NCI-H2081 (cell line): ENCODE measurements around the gene NEDD4L.
"Not testable (repeated sequence)": the region's sequence is repeated elsewhere in the genome, so short reads cannot be mapped to it uniquely, and the experiment has no call there.

ENCODE experiments used
- DNase-seq, 2 experiments: peaks; one replicate each; lab custom pipeline; 2025; lab: John Stamatoyannopoulos, UW

NEDD4L gene

DNA sequence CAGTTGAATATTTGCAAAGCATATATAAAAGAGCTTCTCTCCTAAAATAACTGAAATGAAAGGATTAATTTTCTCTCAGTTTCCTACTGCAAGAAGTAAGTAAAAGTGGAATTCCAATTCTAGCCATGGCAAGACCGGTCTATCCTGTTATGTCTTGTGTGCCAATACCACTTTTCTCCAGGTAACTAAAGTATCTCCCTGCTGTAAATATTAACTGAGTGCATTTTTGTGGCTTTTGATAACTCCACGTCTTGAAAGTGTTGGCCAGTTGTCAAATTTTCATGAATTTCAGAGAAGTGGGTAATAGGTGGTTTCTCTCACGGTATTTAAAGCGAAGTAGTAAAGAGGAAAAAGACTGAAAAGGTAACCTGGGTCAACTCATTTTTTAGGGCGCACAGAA is 225.9 kb downstream of the NEDD4L start:
- no peak for DNase-seq

DNA sequence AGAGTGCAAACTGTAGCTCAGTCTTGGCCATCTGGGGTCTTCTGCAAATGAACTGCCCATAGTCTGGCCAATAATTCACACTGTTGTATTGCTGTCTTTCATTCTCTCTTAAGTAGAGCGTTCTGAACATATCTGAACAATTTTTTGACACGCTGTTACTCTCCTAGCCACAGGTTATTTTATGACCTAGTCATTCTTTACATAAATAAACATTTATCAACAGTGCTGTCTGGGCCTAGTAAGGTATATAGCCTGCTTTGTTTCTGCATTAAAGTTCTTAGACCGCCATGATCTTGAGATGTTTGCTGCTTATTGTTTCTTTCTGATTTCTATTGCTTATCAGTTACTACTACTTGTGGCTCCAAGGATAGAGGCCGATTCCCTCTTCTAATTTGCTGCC is 226.4 kb downstream of the NEDD4L start:
- DNase-seq = no peak

DNA sequence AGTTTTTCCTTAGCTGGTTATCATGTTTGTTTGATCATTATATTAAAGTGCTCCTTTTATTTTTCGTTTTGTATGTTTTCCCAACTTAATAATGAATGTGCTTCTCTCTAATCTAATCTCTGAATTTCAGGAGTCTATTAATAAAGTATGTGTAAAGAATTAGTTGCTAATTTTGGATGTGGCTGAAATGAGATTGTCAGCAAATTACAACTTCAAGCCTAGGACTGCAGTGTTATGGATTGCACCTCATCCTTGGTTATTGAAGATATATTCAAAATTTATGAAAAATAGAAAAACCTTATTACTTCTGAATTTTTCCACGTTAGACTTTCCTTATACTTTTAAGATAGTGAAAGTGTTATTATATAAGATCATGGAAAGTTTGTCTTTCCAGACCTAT is 227.7 kb downstream of the NEDD4L start:
- DNase-seq = no peak

DNA sequence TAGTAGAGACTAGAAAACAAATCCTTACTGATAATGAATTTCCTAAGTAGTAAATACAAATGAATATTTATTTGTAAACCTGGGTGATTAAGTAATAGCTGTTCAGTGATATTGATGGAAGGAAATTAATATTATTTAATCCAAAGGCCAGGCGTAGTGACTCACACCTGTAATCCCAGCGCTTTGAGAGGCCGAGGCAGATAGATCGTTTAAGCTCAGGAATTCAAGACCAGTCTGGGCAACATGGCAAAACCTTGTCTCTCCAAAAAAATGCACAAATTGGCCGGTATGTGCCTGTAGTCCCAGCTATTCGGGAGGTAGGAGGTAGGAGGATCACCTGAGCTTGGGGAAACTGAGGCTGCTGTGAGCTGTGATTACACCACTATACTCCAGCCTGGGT is 228.2 kb downstream of the NEDD4L start:
- no peak for DNase-seq

DNA sequence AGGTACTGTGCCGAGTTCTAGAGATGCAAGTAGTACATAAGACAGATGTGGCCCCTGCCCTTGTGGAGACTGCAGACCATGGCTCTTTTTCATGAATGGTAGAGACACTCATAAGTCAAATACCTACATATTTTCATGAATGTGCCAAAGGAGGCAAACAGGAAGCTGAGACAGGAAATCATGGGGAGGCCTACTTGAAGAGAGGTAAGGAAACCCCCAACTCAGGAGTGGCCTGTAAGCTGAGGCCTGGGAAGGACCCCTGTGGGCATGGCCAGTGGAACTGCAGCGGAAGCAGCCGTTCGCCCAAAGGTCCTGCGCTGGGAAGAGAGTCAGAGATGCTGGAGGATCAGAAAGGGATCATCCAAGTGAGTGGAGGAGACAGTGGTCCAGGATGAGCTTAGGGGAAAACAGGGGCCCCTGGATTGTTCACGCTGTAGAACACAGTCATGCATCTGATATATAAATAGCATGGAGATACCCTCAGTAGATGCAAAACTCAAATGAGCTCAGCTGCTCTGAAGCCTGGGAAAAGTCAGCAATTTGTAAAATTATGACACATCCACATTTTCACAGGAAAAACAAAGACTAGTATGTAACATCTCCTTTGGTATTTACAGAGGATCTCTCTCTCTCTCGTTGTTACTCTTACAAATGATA is 228.9 kb downstream of the NEDD4L start:
- DNase-seq = no peak

DNA sequence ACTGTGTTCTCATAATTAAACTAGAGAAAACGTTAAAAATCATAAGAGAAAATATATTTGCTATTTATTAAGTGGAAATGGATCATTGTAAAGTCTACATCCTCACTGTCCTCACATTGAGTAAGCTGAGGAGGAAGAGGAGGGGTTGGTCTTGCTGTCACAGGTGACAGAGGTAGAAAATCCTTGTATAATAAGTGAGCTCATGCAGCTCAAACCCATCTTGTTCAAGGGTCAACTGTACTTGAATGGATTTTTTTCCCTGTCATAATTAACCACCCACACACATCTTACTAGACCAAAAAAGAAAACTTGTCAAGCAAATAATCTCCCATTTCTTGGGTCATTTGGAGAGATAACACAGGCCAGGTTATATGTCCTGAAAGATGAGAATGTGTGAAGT is 231.2 kb downstream of the NEDD4L start:
- DNase-seq = no peak

DNA sequence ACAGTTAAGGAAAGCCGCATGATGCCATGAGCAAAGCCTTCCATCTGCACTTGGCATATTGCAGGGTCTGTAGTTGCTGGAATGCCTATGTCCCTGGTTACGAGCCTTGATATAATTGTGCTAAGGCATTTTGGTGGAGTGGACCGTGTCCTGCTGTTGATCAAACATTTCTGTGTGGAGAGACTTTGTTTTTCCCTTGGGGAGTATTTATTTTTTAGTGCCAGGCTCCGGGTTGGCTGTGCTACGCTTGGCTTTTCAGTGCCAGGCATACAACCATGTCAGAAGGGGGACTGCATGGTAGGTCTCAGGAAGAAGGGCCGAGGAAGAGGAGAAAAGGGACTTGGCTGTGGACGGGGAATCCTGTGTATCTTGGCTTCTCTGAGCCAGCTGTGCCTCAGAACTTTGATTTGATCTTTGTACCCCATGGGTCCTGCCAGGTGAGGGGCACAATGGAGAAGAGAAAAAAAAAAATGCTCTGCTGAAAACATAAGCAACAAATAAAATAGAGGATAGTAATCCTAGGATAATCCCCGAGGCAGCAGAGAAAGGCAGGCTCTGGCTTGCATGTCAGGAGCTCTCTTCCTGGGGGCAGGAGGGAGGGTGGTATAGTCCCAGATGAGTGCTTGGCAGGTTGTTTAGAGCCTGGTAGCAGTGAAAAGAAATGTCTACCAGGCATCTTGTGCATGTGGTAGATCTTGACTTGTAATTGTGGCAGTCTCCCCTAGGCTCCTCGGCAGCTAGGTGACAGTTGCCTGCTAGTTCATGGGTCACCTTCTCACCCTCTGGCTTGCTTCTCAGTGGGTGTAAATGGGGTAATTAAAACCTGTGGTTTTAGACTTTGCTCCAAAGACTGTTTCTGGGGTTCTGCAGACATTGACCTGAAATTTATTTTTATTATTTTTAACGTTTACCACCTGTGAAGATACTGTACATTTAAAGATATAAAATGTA is 233.0 kb downstream of the NEDD4L start:
- DNase-seq = no peak

DNA sequence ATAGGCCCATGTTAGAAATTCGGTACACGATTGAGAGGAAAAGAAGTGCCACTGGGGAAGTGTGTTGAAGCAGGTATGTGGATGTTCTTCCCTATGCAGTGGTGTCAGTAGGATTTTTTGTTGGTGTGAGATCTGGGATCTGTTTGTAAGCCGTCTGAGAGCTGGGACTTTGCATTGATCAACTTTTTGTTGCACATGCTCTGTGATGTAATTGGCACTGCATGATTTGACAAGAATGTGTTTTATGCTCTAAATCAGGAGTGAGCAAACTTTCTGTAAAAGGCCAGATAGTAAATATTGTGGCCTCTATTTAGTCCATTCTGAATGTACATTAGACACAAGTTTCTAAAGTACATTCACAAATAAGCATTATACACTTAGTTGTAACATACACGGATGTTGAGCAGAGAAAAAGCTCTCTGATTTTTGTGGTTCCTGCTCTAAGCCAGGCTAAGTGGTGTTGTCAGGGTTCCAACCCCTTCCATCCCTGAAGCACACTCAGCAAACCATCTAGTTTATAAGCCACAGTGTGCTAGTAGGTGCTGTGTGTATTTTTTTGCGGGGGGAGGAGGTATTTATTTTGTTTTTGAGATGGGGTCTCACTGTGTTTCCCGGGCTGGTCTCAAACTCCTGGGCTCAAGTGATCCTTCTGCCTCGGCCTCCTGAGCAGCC is 235.6 kb downstream of the NEDD4L start:
- DNase-seq = no peak

DNA sequence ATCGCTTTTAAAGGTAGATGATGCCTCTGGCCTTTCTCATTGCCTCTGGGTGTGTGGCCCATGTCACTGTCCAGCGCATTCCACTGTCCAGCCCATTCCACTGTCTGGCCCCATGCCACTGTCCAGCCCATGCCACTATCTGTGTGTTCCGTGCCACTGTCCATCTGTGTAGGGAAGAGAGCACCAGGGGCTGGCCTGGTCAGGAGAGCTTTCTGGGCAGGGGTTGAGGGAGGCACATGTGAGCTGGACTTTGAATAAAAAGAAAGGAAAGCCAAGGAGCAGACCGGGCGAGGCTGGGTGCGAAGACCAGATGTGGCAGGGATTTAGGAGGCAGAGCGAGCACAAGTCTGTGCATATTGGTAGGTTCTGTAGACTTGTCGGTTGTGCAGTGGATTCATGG is 236.2 kb downstream of the NEDD4L start:
- no peak for DNase-seq

DNA sequence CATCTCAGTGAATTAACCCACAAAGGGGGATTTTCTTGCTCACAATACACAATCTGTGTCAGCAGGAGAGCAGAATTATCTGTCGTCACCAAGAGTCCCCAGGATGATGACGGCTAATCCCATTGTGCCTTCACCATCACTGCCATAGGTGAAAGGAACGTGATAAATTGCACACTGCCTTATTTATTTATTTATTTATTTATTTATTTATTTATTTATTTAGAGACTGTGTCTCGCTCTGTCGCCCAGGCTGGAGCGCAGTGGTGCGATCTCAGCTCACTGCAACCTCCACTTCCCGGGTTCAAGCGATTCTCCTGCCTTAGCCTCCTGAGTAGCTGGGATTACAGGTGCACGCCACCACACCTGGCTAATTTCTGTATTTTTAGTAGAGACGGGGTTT is 238.8 kb downstream of the NEDD4L start:
- not testable (repeated sequence) for DNase-seq

DNA sequence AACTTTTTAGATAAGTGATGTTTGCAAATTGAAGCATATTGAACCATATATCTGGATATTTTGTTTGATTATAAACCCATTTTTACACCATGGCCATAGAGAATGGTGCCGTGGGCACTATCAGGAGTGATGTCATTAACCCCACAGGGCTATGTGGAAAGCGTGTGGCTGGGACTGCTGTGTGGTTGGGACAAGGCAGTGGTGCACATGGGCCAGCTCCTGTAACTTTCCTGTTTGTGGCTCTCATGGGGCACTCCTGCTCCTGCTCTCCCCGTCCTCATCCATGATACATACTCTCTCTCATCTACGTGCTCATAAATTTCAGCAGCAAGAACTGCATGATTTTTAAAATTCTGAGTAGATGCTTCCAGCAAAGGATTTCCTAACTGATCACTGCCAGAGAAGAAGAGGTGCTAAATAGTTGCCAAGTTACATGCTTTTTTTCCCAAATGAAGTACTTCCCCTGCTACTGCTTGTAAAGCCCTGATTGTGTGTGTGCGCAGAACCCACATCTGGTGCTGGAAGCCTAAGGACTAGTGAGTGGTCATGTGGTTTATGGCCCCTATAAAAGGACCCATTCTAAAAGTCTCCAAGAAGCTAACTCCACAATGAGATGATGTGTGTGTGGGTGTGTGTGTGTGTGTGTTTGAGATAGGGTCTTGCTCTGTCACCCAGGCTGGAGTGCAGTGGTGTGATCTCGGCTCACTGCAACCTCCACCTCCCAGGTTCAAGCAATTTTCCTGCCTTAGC is 240.8 kb downstream of the NEDD4L start:
- DNase-seq = no peak

DNA sequence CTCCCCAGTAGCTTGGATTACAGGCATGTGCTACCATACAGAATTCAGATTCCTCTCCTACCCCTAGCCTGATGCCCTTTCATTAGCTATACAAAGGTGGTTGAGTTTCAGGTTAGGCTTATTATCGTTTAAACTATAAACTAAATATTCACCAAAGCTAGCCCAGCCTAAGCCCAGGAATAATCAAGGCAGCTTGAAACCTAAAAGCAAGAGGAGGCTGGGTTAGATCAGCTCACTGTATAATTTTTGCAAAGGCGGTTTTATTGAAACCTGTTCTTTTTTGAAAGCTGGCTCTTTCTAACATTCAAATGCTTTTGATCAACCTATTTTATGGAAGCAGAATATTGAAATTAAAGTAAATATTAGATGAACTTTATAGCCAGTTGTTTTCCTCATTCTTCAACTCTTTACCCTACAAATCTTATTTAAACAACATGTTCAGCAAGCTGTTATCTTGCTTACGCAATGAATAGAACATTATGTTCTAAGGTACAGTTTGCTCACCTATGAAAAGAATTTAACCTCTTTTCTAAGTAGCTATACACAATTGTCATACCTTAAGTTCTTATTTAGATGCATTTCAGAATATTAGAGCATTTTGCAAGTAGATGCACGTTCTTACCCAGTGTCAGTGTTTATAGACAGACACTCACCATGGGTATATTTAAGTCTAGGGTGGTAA is 241.6 kb downstream of the NEDD4L start:
- DNase-seq = no peak

DNA sequence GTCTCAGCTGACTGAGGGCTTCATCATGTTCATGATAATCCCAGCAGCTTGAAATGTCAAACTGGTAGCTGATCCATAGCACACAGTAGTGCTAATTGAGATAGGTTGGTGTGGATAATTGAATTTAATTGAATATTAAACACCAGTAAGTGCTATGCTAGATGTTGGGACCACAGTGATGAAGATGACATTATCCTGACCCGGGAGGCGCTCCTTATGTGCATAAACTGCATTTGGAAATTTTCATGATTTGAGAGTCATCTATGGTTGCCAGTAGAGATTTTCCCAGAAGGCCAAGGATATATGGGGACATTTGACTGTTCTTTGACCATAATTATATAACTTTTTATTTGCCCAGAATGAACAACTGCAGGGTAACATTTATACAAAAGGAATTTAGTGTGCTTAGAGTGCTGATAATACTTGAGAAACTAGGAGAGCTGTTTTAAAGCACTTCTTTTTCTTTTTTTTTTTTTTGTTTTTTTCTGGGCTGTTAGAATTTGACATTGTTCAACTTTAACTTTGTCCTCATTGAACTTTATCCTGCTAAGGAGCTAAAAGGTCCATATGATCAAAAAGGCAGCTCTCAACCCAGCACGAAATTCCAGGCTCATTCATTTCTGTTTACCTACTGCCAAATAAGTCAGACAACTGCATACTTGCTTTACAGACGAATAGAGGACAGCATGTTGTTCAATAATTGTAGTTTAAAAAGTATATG is 242.8 kb downstream of the NEDD4L start:
- DNase-seq = no peak

DNA sequence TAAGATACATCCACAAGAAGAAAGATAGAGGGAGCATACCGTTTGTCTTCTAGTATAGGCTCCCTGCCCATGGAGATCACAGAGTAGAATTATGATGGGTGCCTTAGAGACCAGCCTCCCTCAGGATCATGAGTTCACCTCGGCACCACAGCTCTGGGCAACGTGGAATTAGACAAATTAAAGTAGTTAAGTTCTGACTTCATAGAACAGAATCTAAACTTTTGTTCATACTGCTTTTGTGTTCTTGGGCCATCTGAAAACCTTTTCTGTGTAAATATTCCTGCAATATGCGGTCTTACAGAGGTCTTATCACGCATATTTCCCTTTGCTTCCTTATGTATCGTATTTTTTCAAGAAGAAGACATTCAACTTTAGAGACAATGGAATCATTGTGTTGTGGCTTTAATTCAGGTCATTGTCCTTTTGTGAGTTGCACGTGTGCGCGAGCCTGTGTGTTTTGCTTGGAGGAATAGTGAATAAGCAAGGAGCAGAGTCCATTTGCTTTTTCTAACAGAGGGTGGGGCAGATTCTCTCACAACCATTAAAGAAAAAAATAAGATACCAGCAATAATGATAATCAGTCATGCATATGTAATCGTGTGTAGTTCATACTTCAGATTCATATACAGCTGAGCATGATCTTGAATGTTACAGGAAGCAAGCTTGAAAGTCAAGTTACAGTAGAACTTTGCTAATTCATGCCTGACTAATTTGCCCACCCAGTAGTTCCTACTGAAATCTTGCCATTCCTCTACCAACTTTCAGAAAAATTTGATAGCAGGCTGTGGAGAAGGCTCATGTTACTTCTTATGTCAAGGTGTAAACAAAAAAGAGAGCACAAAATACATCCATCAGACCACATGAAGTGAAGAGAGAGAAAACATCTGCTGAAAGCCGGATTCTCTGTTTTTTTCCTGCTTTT is 243.6 kb downstream of the NEDD4L start:
- no peak for DNase-seq

DNA sequence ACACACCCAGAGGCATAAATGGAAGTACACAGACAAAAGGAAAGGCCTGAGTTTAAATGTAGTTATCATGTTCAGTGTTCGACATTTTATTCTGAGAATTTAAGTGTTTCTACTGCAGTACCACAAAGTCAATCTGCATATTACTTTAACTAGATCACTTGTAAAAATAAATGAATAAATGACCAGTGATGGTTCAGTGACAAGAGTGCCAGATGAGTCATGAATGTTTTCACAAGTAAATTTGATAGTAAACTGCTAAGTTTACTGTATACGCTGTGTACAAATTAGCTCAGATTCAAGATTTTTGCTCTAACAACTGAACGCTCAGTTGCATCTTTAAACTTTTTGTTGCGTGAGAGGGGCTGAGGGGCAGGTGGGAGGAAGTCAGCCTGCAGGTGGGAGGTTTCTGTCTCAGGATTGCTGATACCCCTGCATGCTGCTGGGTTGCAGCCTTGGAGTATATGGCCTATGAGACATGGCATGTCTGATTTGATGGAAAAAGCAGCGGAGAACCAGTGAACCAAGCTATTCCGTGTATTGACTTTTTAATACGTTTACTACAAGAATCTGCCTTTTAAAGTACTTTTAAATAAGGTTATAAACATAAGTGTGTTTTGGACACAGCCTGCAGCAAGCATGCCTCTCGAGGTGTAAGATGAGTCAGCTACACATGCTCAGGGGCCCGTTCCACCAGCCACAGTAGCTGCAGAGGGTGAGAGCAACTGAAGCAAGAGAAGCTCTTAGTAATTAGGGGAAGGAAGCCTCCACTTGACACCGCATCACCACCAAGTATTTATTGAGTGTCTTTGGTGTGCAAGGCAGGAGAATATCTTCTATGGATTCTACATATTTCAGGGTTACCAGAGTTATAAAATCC is 245.1 kb downstream of the NEDD4L start:
- no peak for DNase-seq

DNA sequence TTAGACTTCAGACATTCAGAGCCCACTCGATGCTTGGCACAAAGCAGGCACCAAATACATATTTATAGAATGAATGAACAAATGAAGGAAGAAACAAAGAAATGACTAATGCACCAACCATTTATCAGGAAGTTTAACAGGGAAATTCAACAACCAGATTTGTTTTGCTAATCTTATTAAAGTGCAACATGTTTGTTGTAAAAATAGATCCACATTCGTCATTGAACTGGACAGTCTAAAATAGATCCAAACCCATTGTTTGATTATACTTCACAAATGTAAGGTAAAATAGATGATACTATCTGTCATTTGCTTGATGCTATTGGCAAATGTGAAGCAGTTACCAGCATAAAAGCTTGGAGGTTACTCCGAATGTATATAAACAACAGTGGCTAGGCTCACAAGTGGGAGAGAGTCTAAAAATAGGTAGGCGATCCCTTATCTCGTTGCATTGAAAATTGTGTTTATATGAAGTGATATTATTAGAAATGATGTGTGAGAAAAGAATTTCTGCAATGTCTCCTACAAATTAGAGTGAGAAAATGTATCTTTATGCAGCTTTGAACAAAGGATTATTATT is 246.2 kb downstream of the NEDD4L start:
- DNase-seq = no peak

DNA sequence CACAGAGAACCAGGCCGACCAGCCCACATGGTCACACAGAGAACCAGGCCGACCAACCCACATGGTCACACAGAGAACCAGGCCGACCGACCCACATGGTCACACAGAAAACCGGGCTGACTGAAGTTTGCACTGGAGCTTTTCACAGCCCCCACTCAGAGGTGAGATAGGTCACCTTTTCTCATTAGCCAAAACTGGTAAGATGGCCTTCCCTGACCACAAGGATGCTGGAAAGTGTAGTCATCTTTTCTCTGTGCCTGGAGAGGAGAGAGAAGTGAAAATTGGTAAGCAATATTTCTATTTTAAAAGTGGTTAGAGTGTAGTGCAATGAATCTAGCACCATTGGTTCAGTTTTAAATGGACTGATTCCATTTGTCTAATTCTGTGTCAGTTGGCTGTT is 247.1 kb downstream of the NEDD4L start:
- no peak for DNase-seq

DNA sequence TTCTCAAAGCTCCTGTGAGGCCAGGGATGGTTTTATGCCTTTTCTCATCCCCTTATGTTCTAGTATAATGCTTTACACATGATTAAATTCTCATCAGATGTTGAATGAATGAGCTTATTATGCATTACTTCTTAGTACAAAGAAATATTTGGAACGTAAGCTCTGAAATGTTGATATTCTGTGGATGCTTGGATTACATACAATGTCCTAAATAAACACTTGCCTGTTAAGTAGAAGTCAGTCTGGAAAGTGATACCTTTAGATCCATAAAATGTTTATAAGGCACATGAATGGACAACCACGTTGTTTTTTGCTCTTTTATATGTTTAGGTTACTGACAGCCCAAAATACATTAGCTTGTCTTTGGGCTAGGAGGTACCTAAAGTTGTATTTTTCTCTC is 248.6 kb downstream of the NEDD4L start:
- DNase-seq = no peak
